Dedifferentiated amniotic fluid mesenchymal stem cell (primary cell): ENCODE measurements around the gene CD83.

Experiments used
- DNase-seq: peaks from one replicate; pipeline ENCODE4 v3.0.0-alpha.2; 2016; ENCODE audit errors: extremely low spot score

The CD83 gene

GRCh38 chr6:14091339-14091978 lies 26.1 kb upstream of the CD83 start:
- DNase-seq, result no peak

- no peak for DNase-seq
Measured at GRCh38 chr6:14092316-14092715, 25.3 kb upstream of the CD83 start.

- no peak for DNase-seq
Measured at GRCh38 chr6:14092838-14093789, 24.5 kb upstream of the CD83 start.

- no peak for DNase-seq
Measured at GRCh38 chr6:14094721-14095120, 22.9 kb upstream of the CD83 start.

- DNase-seq, result no peak
Measured at GRCh38 chr6:14095437-14095836, 22.1 kb upstream of the CD83 start.

- no peak for DNase-seq
Measured at GRCh38 chr6:14100138-14100537, 17.4 kb upstream of the CD83 start.

- DNase-seq, result no peak
Measured at GRCh38 chr6:14100966-14101365, 16.6 kb upstream of the CD83 start.

- DNase-seq, result no peak
Measured at GRCh38 chr6:14102383-14102782, 15.2 kb upstream of the CD83 start.

GRCh38 chr6:14105547-14105946 lies 12.0 kb upstream of the CD83 start:
- DNase-seq, result no peak

- no peak for DNase-seq
Measured at GRCh38 chr6:14107000-14107399, 10.6 kb upstream of the CD83 start.

- DNase-seq, result no peak
Measured at GRCh38 chr6:14107711-14108494, 9.7 kb upstream of the CD83 start.

- DNase-seq, result no peak
Measured at GRCh38 chr6:14108571-14109410, 8.8 kb upstream of the CD83 start.

- DNase-seq, result no peak
Measured at GRCh38 chr6:14109411-14109826, 8.2 kb upstream of the CD83 start.

- DNase-seq, result no peak
Measured at GRCh38 chr6:14110001-14110818, 7.4 kb upstream of the CD83 start.

GRCh38 chr6:14113976-14114375 lies 3.6 kb upstream of the CD83 start:
- no peak for DNase-seq

GRCh38 chr6:14118091-14118439 lies 493 bp downstream of the CD83 start:
- no peak for DNase-seq

GRCh38 chr6:14118446-14118845 lies 874 bp downstream of the CD83 start:
- no peak for DNase-seq

- no peak for DNase-seq
Measured at GRCh38 chr6:14119784-14120183, 2.2 kb downstream of the CD83 start.

- no peak for DNase-seq
Measured at GRCh38 chr6:14120546-14120945, 3.0 kb downstream of the CD83 start.

- DNase-seq, result no peak
Measured at GRCh38 chr6:14121936-14122344, 4.4 kb downstream of the CD83 start.
